ENCODE data around the gene NCKAP5.

NCKAP5 gene

DNA sequence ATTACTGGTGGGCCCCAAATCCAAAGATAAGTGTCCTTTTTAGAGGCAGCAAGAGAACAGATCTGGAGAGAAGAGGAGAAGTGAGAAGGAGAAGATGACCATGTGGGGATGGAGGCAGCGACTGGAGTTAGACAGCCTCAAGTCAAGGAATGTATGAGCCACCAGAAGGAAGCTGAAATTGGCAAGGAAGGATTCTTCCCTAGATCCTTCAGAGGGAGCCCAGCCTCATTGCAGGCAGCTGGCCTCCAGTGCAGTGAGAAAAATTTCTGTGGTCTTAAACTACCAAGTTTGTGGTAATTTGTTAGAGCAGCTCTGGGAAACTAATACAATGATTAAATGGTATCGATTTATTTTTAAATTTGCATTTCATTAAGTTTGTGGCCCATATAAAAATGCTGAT is 167.9 kb downstream of the NCKAP5 start:
- Histone ChIP-seq H3K27me3 (ENCODE audit: control insufficient read depth in 1 of 2, insufficient read depth in 1 of 2, low read length in 2 of 2) (no peaks in the 10 kb centered on the region), H2BK15ac (ENCODE audit: low read depth, poor library complexity, severe bottlenecking) (no peak overlapping the region)
- WGBS: 76% methylated on average over 1 of the region's 2 CpGs

DNA sequence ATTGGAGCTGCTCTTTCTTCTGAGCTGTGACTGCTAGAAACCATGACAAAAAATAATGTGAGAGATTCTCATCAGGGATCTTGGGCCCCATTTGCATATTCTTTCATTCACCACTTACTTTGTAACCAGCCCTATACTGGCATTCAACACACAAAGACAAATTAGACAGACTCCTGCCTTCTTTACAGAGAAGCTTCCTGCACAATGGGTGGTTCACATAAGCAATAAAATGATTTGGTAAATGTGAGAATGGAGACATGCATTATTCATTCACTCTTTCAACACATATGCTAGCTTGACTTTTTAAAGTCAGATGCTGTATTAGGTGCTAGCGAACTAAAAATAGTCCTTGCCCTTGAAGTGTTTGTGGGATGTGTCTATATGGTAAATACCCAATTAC is 174.4 kb downstream of the NCKAP5 start:
- H3K27me3 ChIP-seq (ENCODE audit: control insufficient read depth in 1 of 2, insufficient read depth in 1 of 2, low read length in 2 of 2): no peaks in the 10 kb centered on the region
- H3K79me1 ChIP-seq (replicated peaks; ENCODE audit: low read length, poor library complexity, severe bottlenecking): no peaks in the 10 kb centered on the region
- H4K8ac ChIP-seq (ENCODE audit: low read length): no peak overlapping the region
- H3K27ac ChIP-seq (ENCODE audit: low read length, poor library complexity, severe bottlenecking): no peak overlapping the region
- H3K23ac ChIP-seq (ENCODE audit: low read length in 2 of 2): no peak overlapping the region
- H2BK12ac ChIP-seq (ENCODE audit: low read length in 2 of 2): no peak overlapping the region
- H3K4me1 ChIP-seq (ENCODE audit: control insufficient read depth, insufficient read depth, low read depth, low read length): no peaks in the 10 kb centered on the region
- no peak overlapping the region for H3K9ac ChIP-seq (ENCODE audit: low read length)
- H2BK5ac ChIP-seq (ENCODE audit: low read depth, low read length, poor library complexity, severe bottlenecking): no peak overlapping the region
- no peak overlapping the region for H3K18ac ChIP-seq (ENCODE audit: low read depth in 1 of 2, low read length in 2 of 2)
- H3K4ac ChIP-seq (ENCODE audit: low read depth in 1 of 2, low read length in 2 of 2): no peak overlapping the region
- WGBS: 57% methylated on average over 1 of the region's 1 CpG
- no peak for DNase-seq
- no peak overlapping the region for H2BK15ac ChIP-seq (ENCODE audit: low read depth, poor library complexity, severe bottlenecking)
- no peak overlapping the region for H3K4me3 ChIP-seq (ENCODE audit: insufficient read depth in 1 of 2, low read depth in 1 of 2, low read length in 2 of 2)
- no peak overlapping the region for H2AK5ac ChIP-seq (ENCODE audit: low read length, severe bottlenecking)
- H3K9me3 ChIP-seq (ENCODE audit: control insufficient read depth, low read length): no peaks in the 10 kb centered on the region
- H3K4me2 ChIP-seq (ENCODE audit: low read length, poor library complexity, severe bottlenecking): no peak overlapping the region
- H3K14ac ChIP-seq (ENCODE audit: low read length in 2 of 2): no peak overlapping the region
- H2BK120ac ChIP-seq (ENCODE audit: low read depth, low read length): no peak overlapping the region
- H2AFZ ChIP-seq (ENCODE audit: low read depth, low read length): no peak overlapping the region
- peaks cover 0 to under 1% of the 10 kb centered on the region in 2 experiments for H3K36me3 ChIP-seq (ENCODE audit: control insufficient read depth in 1 of 2, insufficient read depth in 2 of 2, low read depth in 1 of 2, low read length in 2 of 2)
- no peak overlapping the region for H4K91ac ChIP-seq (ENCODE audit: low read length)

More for the DNA sequence above, 167.9 kb downstream of the NCKAP5 start:
- Histone ChIP-seq H3K27ac (ENCODE audit: low read length, poor library complexity, severe bottlenecking) (no peak overlapping the region), H4K91ac (ENCODE audit: low read length) (no peak overlapping the region), H3K4me1 (ENCODE audit: control insufficient read depth, insufficient read depth, low read depth, low read length) (no peaks in the 10 kb centered on the region), H3K4me2 (ENCODE audit: low read length, poor library complexity, severe bottlenecking) (no peak overlapping the region), H3K14ac (ENCODE audit: low read length in 2 of 2) (no peak overlapping the region), H2AFZ (ENCODE audit: low read depth, low read length) (no peak overlapping the region), H2BK12ac (ENCODE audit: low read length in 2 of 2) (no peak overlapping the region), H3K18ac (ENCODE audit: low read depth in 1 of 2, low read length in 2 of 2) (no peak overlapping the region), H3K9me3 (ENCODE audit: control insufficient read depth, low read length) (no peaks in the 10 kb centered on the region), H2AK5ac (ENCODE audit: low read length, severe bottlenecking) (peak overlapping the region; percentile 47), H4K8ac (ENCODE audit: low read length) (no peak overlapping the region), H3K4ac (ENCODE audit: low read depth in 1 of 2, low read length in 2 of 2) (no peak overlapping the region), H3K23ac (ENCODE audit: low read length in 2 of 2) (no peak overlapping the region), H3K9ac (ENCODE audit: low read length) (no peak overlapping the region), H3K36me3 (ENCODE audit: control insufficient read depth in 1 of 2, insufficient read depth in 2 of 2, low read depth in 1 of 2, low read length in 2 of 2) (no peaks in the 10 kb centered on the region), H2BK120ac (ENCODE audit: low read depth, low read length) (no peak overlapping the region), H3K4me3 (ENCODE audit: insufficient read depth in 1 of 2, low read depth in 1 of 2, low read length in 2 of 2) (no peak overlapping the region), H3K79me1 (replicated peaks; ENCODE audit: low read length, poor library complexity, severe bottlenecking) (peaks cover 1% of the 10 kb centered on the region), H2BK5ac (ENCODE audit: low read depth, low read length, poor library complexity, severe bottlenecking) (no peak overlapping the region)
- DNase-seq: no peak

- no peak overlapping the region for H3K23ac ChIP-seq (ENCODE audit: low read length in 2 of 2)
- WGBS: 89% methylated on average over 4 of the region's 4 CpGs
These were observed 178.1 kb downstream of the NCKAP5 start for GRCh38 chr2:133390156-133390555.

GRCh38 chr2:133389569-133389968 is 178.7 kb downstream of the NCKAP5 start:
- Histone ChIP-seq H3K9me3 (ENCODE audit: control insufficient read depth, low read length) (no peaks in the 10 kb centered on the region), H2BK120ac (ENCODE audit: low read depth, low read length) (no peak overlapping the region), H3K4me3 (ENCODE audit: insufficient read depth in 1 of 2, low read depth in 1 of 2, low read length in 2 of 2) (no peak overlapping the region), H3K18ac (ENCODE audit: low read depth in 1 of 2, low read length in 2 of 2) (no peak overlapping the region), H3K4me2 (ENCODE audit: low read length, poor library complexity, severe bottlenecking) (no peak overlapping the region), H3K14ac (ENCODE audit: low read length in 2 of 2) (no peak overlapping the region), H2BK12ac (ENCODE audit: low read length in 2 of 2) (no peak overlapping the region), H3K79me1 (replicated peaks; ENCODE audit: low read length, poor library complexity, severe bottlenecking) (no peaks in the 10 kb centered on the region), H3K36me3 (ENCODE audit: control insufficient read depth in 1 of 2, insufficient read depth in 2 of 2, low read depth in 1 of 2, low read length in 2 of 2) (peaks cover 0 to 6% of the 10 kb centered on the region in 2 experiments), H3K4ac (ENCODE audit: low read depth in 1 of 2, low read length in 2 of 2) (no peak overlapping the region), H3K23ac (ENCODE audit: low read length in 2 of 2) (no peak overlapping the region), H4K8ac (ENCODE audit: low read length) (no peak overlapping the region), H3K9ac (ENCODE audit: low read length) (no peak overlapping the region), H4K91ac (ENCODE audit: low read length) (no peak overlapping the region), H2AFZ (ENCODE audit: low read depth, low read length) (no peak overlapping the region), H2AK5ac (ENCODE audit: low read length, severe bottlenecking) (no peak overlapping the region), H2BK15ac (ENCODE audit: low read depth, poor library complexity, severe bottlenecking) (no peak overlapping the region), H2BK5ac (ENCODE audit: low read depth, low read length, poor library complexity, severe bottlenecking) (no peak overlapping the region), H3K4me1 (ENCODE audit: control insufficient read depth, insufficient read depth, low read depth, low read length) (no peaks in the 10 kb centered on the region), H3K27ac (ENCODE audit: low read length, poor library complexity, severe bottlenecking) (no peak overlapping the region), H3K27me3 (ENCODE audit: control insufficient read depth in 1 of 2, insufficient read depth in 1 of 2, low read length in 2 of 2) (no peaks in the 10 kb centered on the region)
- WGBS: 72% methylated on average over 4 of the region's 5 CpGs
- no peak for DNase-seq

More at GRCh38 chr2:133390156-133390555, 178.1 kb downstream of the NCKAP5 start:
- no peak overlapping the region for H3K9ac ChIP-seq (ENCODE audit: low read length)
- no peaks in the 10 kb centered on the region for H3K79me1 ChIP-seq (replicated peaks; ENCODE audit: low read length, poor library complexity, severe bottlenecking)
- no peak overlapping the region for H3K27ac ChIP-seq (ENCODE audit: low read length, poor library complexity, severe bottlenecking)
- H2AFZ ChIP-seq (ENCODE audit: low read depth, low read length): no peak overlapping the region
- H2BK15ac ChIP-seq (ENCODE audit: low read depth, poor library complexity, severe bottlenecking): no peak overlapping the region
- no peaks in the 10 kb centered on the region for H3K27me3 ChIP-seq (ENCODE audit: control insufficient read depth in 1 of 2, insufficient read depth in 1 of 2, low read length in 2 of 2)
- H2BK120ac ChIP-seq (ENCODE audit: low read depth, low read length): no peak overlapping the region
- no peak overlapping the region for H3K4ac ChIP-seq (ENCODE audit: low read depth in 1 of 2, low read length in 2 of 2)
- H3K14ac ChIP-seq (ENCODE audit: low read length in 2 of 2): no peak overlapping the region
- no peak for DNase-seq
- no peaks in the 10 kb centered on the region for H3K4me1 ChIP-seq (ENCODE audit: control insufficient read depth, insufficient read depth, low read depth, low read length)
- H3K36me3 ChIP-seq (ENCODE audit: control insufficient read depth in 1 of 2, insufficient read depth in 2 of 2, low read depth in 1 of 2, low read length in 2 of 2): peaks cover 0 to 6% of the 10 kb centered on the region in 2 experiments
- no peak overlapping the region for H2BK5ac ChIP-seq (ENCODE audit: low read depth, low read length, poor library complexity, severe bottlenecking)
- no peak overlapping the region for H2BK12ac ChIP-seq (ENCODE audit: low read length in 2 of 2)
- H4K8ac ChIP-seq (ENCODE audit: low read length): no peak overlapping the region
- no peak overlapping the region for H3K18ac ChIP-seq (ENCODE audit: low read depth in 1 of 2, low read length in 2 of 2)
- no peaks in the 10 kb centered on the region for H3K9me3 ChIP-seq (ENCODE audit: control insufficient read depth, low read length)
- H3K4me2 ChIP-seq (ENCODE audit: low read length, poor library complexity, severe bottlenecking): no peak overlapping the region
- H3K4me3 ChIP-seq (ENCODE audit: insufficient read depth in 1 of 2, low read depth in 1 of 2, low read length in 2 of 2): no peak overlapping the region
- no peak overlapping the region for H2AK5ac ChIP-seq (ENCODE audit: low read length, severe bottlenecking)
- H4K91ac ChIP-seq (ENCODE audit: low read length): no peak overlapping the region
